K562 (cell line): ENCODE data around the gene FAM167B. TPM values are rescaled to one million over a fixed set of nuclear protein-coding genes. Genes with fewer than 3 reads are reported as not detected.

ENCODE experiments used
- FOXA1 ChIP-seq: fragments of 450-650 bp; IDR thresholded peaks from 2 replicates; pipeline ENCODE4 v1.6.1; 2016; ENCODE audit warnings: mild to moderate bottlenecking, borderline replicate concordance
- ID3 ChIP-seq, 2 experiments: fragments of 250-450 bp in 1 of 2; fragments of 450-650 bp in 1 of 2; sonication (Bioruptor Pico) in 1 of 2; IDR thresholded peaks; 2 replicates each; pipeline versions ENCODE4 v1.6.1 to v1.8.0; 2016 to 2021; ENCODE audit warnings: mild to moderate bottlenecking in 2 of 2, moderate library complexity in 2 of 2, missing compliant biosample characterization in 1 of 2, missing genetic modification characterization in 1 of 2
- IFI16 ChIP-seq: fragments of 250-450 bp; sonication (Bioruptor Pico); IDR thresholded peaks from 2 replicates; pipeline ENCODE4 v2.1.2; 2022; ENCODE audit warnings: mild to moderate bottlenecking, inconsistent platforms
- KAT7 ChIP-seq: sonication (generic); formaldehyde crosslinking; IDR thresholded peaks from 2 replicates; pipeline ENCODE4 v1.8.0; 2022; ENCODE audit warnings: missing genetic modification reagents, mild to moderate bottlenecking, borderline replicate concordance
- MAX ChIP-seq: sonication (generic); formaldehyde crosslinking; IDR thresholded peaks from 2 replicates; pipeline ENCODE4 v1.9.0; 2022; ENCODE audit warnings: mild to moderate bottlenecking, missing genetic modification reagents
- MAZ ChIP-seq, 2 experiments: fragments of 450-650 bp in 1 of 2; sonication (generic) in 1 of 2; formaldehyde crosslinking; IDR thresholded peaks in 1 of 2; conservative IDR thresholded peaks in 1 of 2; 2 replicates each; pipeline versions ENCODE4 v1.4.0 to v1.5.0; 2020; ENCODE audit warnings: mild to moderate bottlenecking in 1 of 2, missing genetic modification reagents in 1 of 2
- MCM7 ChIP-seq, 2 experiments: fragments of 450-650 bp; IDR thresholded peaks; 2 replicates each; pipeline ENCODE4 v1.6.1; 2016 to 2018
- MED1 ChIP-seq: sonication (generic); formaldehyde crosslinking; IDR thresholded peaks from 2 replicates; pipeline ENCODE4 v1.8.1; 2023; ENCODE audit warnings: missing genetic modification reagents, borderline replicate concordance
- OTX1 ChIP-seq: fragments of 450-650 bp; formaldehyde crosslinking; IDR thresholded peaks from 2 replicates; pipeline ENCODE4 v1.4.0; 2022; ENCODE audit warnings: mild to moderate bottlenecking
- POLR2G ChIP-seq: fragments of 200-400 bp; formaldehyde crosslinking; IDR thresholded peaks from 2 replicates; pipeline ENCODE4 v1.6.1; 2017; ENCODE audit warnings: low read depth, mild to moderate bottlenecking, antibody characterized with exemption, low read length, moderate library complexity
- TGIF2 ChIP-seq: sonication (generic); formaldehyde crosslinking; IDR thresholded peaks from 2 replicates; pipeline ENCODE4 v1.8.1; 2022; ENCODE audit warnings: mild to moderate bottlenecking, missing genetic modification reagents, moderate library complexity
- ZBTB33 ChIP-seq: sonication (generic); formaldehyde crosslinking; IDR thresholded peaks from 2 replicates; pipeline ENCODE4 v1.8.1; 2023; ENCODE audit warnings: mild to moderate bottlenecking, missing genetic modification reagents
- ZKSCAN1 ChIP-seq: fragments of 150-350 bp; IDR thresholded peaks from 2 replicates; pipeline ENCODE4 v1.6.1; 2016; ENCODE audit warnings: low read depth, low read length
- ZNF449 ChIP-seq: fragments of 250-450 bp; sonication (Bioruptor Pico); IDR thresholded peaks from 2 replicates; pipeline ENCODE4 v1.8.0; 2022; ENCODE audit warnings: moderate library complexity, mild to moderate bottlenecking, inconsistent platforms
- ZNF511 ChIP-seq: sonication (generic); formaldehyde crosslinking; IDR thresholded peaks from 2 replicates; pipeline ENCODE4 v1.8.0; 2022; ENCODE audit warnings: mild to moderate bottlenecking, missing genetic modification reagents
- ZNF592 ChIP-seq: fragments of 450-650 bp; IDR thresholded peaks from 2 replicates; pipeline ENCODE4 v1.6.1; 2017; ENCODE audit warnings: antibody characterized with exemption, mild to moderate bottlenecking
- ZNF668 ChIP-seq: fragments of 250-450 bp; sonication (Bioruptor Pico); IDR thresholded peaks from 2 replicates; pipeline ENCODE4 v1.8.0; 2022; ENCODE audit warnings: mild to moderate bottlenecking, inconsistent platforms
- polyA plus RNA-seq, 8 experiments: library from polyadenylated mRNA; depleted of rRNA in 4 of 8; stranded (reverse) in 5 of 8; unstranded in 3 of 8; fragments of >200 nt; fragmentation: Nextera tagmentation in 2 of 8; fragmentation: Illumina TruSeq in 1 of 8; extraction: Ambion mirVana in 2 of 8; extraction: Trizol in 1 of 8; gene quantifications; 2 replicates each; pipeline versions ENCODE4 v1.2.1 to v1.2.3, GENCODE V29; 2011 to 2014; ENCODE audit warnings: inconsistent platforms in 1 of 8, missing spikeins in 1 of 8
- total RNA-seq, 7 experiments: library from RNA; depleted of rRNA in 6 of 7; stranded (reverse); fragments of >200 nt in 6 of 7; fragmentation: Illumina TruSeq in 2 of 7; extraction: Trizol in 2 of 7; gene quantifications; 2 replicates each; pipeline versions ENCODE4 v1.2.1 to v1.2.3, GENCODE V29; 2011 to 2021; ENCODE audit warnings: low replicate concordance in 1 of 7

The FAM167B gene
- total and polyA plus RNA-seq, 9 of the 15 experiments (the other 6 are each of a cell fraction or from before 2014, with no cell fraction given), result not detected

- TF ChIP-seq MCM7 (IDR thresholded peaks at IDR 0.05) (no peak), MED1 (CRISPR knock-in tag) (no peak), KAT7 (no peak), MAZ (CRISPR knock-in tag; conservative IDR thresholded peaks at IDR 0.05 in 1 of 2, IDR thresholded peaks at IDR 0.05 in 1 of 2) (peak; percentile 53 to 69; a peak in 3 of 4 replicates), ZNF449 (CRISPR knock-in tag) (no peak), ZNF668 (CRISPR knock-in tag) (no peak), MAX (CRISPR knock-in tag) (peak; percentile 94), ZNF592 (peak; percentile 92), OTX1 (CRISPR knock-in tag) (0 out of 2 replicates have a peak, but pooled peaks have one; percentile 39), IFI16 (CRISPR knock-in tag) (no peak), ZKSCAN1 (no peak), ZBTB33 (CRISPR knock-in tag) (peak; percentile 66; the same call in 1 of the 2 replicates), POLR2G (peak; percentile 76), TGIF2 (no peak), FOXA1 (no peak), ZNF511 (CRISPR knock-in tag) (peak; percentile 92), ID3 (CRISPR knock-in tag; IDR thresholded peaks at IDR 0.05) (no peak), ID3 (tag; IDR thresholded peaks at IDR 0.05) (0 out of 2 replicates have a peak, but pooled peaks have one; percentile 39)
These were observed 46.6 kb upstream of the FAM167B start, which contains the start of gene CCDC28B (continued) for GRCh38 chr1:32200226-32201010.
